Kidney glomerular epithelial cell (primary cell): ENCODE data around the gene CCDC182.

Experiments used
- DNase-seq: peaks from one replicate; lab custom pipeline; 2025; lab: John Stamatoyannopoulos, UW

The CCDC182 gene

GRCh38 chr17:57745242-57745641 lies at the start of gene CCDC182:
TSS of gene CCDC182 (minus strand) at chr17:57745299. CDS start at chr17:57745272, 27 bp downstream.
- DNase-seq: no peak

- no peak for DNase-seq
Observed at GRCh38 chr17:57794841-57795240, 49.7 kb upstream of the CCDC182 start.

- DNase-seq: no peak
Observed at GRCh38 chr17:57788725-57789124, 43.6 kb upstream of the CCDC182 start.

GRCh38 chr17:57785022-57785421 lies 39.9 kb upstream of the CCDC182 start:
- DNase-seq: no peak

- DNase-seq: no peak
Observed at GRCh38 chr17:57784226-57784895, 39.3 kb upstream of the CCDC182 start.

GRCh38 chr17:57783338-57783742 lies 38.2 kb upstream of the CCDC182 start:
- DNase-seq: peak; percentile 41

GRCh38 chr17:57782647-57783337 lies 37.7 kb upstream of the CCDC182 start:
- DNase-seq: no peak

GRCh38 chr17:57782062-57782490 lies 37.0 kb upstream of the CCDC182 start:
- no peak for DNase-seq

GRCh38 chr17:57781386-57782061 lies 36.4 kb upstream of the CCDC182 start:
- DNase-seq: no peak

GRCh38 chr17:57779706-57780105 lies 34.6 kb upstream of the CCDC182 start:
- no peak for DNase-seq

GRCh38 chr17:57778306-57778705 lies 33.2 kb upstream of the CCDC182 start:
- no peak for DNase-seq

- no peak for DNase-seq
Observed at GRCh38 chr17:57776366-57776765, 31.3 kb upstream of the CCDC182 start.

- no peak for DNase-seq
Observed at GRCh38 chr17:57774872-57775271, 29.8 kb upstream of the CCDC182 start.

- no peak for DNase-seq
Observed at GRCh38 chr17:57773557-57773956, 28.5 kb upstream of the CCDC182 start.

- DNase-seq: no peak
Observed at GRCh38 chr17:57772774-57773173, 27.7 kb upstream of the CCDC182 start.

- DNase-seq: no peak
Observed at GRCh38 chr17:57767561-57767960, 22.5 kb upstream of the CCDC182 start.

GRCh38 chr17:57766318-57766943 lies 21.3 kb upstream of the CCDC182 start:
- no peak for DNase-seq

- DNase-seq: no peak
Observed at GRCh38 chr17:57762452-57763395, 17.6 kb upstream of the CCDC182 start.

- no peak for DNase-seq
Observed at GRCh38 chr17:57761887-57762286, 16.8 kb upstream of the CCDC182 start.

GRCh38 chr17:57760046-57760445 lies 14.9 kb upstream of the CCDC182 start:
- DNase-seq: no peak

GRCh38 chr17:57758654-57759053 lies 13.6 kb upstream of the CCDC182 start:
- no peak for DNase-seq
